Muscle of leg (tissue), 11 donors: Measurements from ENCODE around the gene MSH3. TPM values are rescaled to one million over a fixed set of nuclear protein-coding genes. Genes with fewer than 3 reads are reported as not detected.

ENCODE experiments used
- DNase-seq: peaks from one replicate; pipeline ENCODE4 v3.0.0; 2013
- H3K27ac ChIP-seq: one replicate; pipeline ENCODE4 v1.5.1; 2013; ENCODE audit warnings: mild to moderate bottlenecking, low read length, control low read depth
- H3K27me3 ChIP-seq: one replicate; pipeline ENCODE4 v1.6.1; 2013; ENCODE audit warnings: low read length; ENCODE audit not compliant: control insufficient read depth, insufficient read depth
- H3K36me3 ChIP-seq: one replicate; pipeline ENCODE4 v1.6.1; 2013; ENCODE audit warnings: low read length; ENCODE audit not compliant: control insufficient read depth, insufficient read depth
- H3K4me1 ChIP-seq: one replicate; pipeline ENCODE4 v1.6.1; 2013; ENCODE audit warnings: low read length; ENCODE audit not compliant: control insufficient read depth, insufficient read depth
- H3K4me3 ChIP-seq: one replicate; pipeline ENCODE4 v1.5.1; 2013; ENCODE audit warnings: low read length, control low read depth
- H3K9me3 ChIP-seq: replicated peaks from 2 replicates; pipeline ENCODE4 v1.6.1; 2013; ENCODE audit warnings: low read depth, low read length; ENCODE audit not compliant: control insufficient read depth
- WGBS: methylation state at CpG from one replicate; pipeline ENCODE4 v1.1.5; 2013; ENCODE audit warnings: missing lambda C conversion rate; ENCODE audit not compliant: insufficient coverage; 5-methylcytosine and 5-hydroxymethylcytosine counted together
- polyA plus RNA-seq, 8 donors: library from polyadenylated mRNA; unstranded; fragments of 120-200 nt; gene quantifications; one replicate each; pipeline versions ENCODE4 v1.2.1 to v1.2.3, GENCODE V29; 2013; ENCODE audit warnings: inconsistent platforms in 1 of 8, low replicate concordance in 1 of 8; ENCODE audit not compliant: insufficient read length in 8 of 8, insufficient read depth in 1 of 8
- total RNA-seq: library from RNA; stranded (reverse); fragments of 120-200 nt; gene quantifications from one replicate; pipeline ENCODE4 v1.2.4, GENCODE V29; 2013

The MSH3 gene
- total and polyA plus RNA-seq, 9 donors, result 7.2 to 13.3 (median 9.5) TPM

DNA sequence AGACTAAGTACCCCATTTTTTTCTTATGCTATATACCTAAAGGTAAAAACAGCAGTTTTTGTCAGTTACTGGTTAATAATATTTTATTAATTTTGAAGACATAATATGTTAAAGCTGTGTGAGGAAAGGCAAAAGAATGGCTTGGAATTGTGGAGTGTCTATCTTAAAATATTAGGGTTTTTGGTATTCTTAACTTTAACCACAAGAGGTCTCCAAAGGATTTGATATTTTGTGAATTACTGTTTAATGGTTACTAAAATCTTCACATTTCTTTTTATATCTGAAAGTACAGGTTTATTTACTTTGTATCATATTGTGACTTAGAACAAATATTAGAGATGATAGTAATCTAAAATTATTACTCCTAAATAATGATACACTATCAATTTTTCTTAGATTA is 32.3 kb downstream of the MSH3 start:
- peak; percentile 29 for DNase-seq
- Histone ChIP-seq H3K4me3 (no peak overlapping the region), H3K9me3 (no peaks in the 10 kb centered on the region), H3K27me3 (no peaks in the 10 kb centered on the region), H3K27ac (no peak overlapping the region), H3K36me3 (no peaks in the 10 kb centered on the region), H3K4me1 (no peaks in the 10 kb centered on the region)

DNA sequence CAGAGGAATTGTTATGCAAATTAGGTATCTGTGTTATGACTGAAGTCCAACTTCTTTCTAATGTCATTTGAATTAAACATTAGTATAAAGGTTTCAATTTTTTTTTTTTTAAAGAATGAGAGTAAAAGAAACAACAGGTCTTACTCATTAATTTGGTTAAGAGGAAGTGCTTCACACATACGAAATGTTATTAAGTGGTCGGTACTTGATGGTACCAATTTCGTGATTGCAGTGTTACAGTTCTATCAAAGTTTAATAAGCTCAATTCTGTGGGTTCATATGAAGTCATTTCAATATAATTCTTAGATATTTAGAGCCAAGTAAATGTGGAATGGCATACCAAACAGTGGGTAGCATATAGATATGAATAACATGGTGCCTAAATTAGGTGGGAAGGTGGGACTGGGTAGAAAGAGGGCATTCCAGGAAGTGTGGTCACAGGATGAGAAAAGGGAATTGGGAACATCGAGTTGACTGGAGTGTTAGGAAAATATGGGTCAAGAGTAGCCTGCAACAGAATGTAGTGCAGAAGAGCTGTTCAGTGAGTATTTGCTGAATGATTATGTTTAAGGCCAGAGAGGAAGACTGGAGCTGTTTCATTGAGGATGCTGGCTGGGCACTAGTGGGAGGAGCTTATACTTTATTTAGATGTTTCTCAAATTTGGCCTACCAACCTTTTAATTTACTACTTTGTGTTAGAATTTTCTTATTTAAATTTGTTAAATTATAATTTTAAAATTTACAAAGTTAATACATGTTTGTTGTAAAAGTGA is 34.4 kb downstream of the MSH3 start:
- DNase-seq, result no peak
- H3K36me3 ChIP-seq, result no peaks in the 10 kb centered on the region
- no peak overlapping the region for H3K4me3 ChIP-seq
- H3K4me1 ChIP-seq, result no peaks in the 10 kb centered on the region
- no peak overlapping the region for H3K27ac ChIP-seq
- no peaks in the 10 kb centered on the region for H3K27me3 ChIP-seq
- no peaks in the 10 kb centered on the region for H3K9me3 ChIP-seq
- 71% methylated on average over 1 of the region's 4 CpGs for WGBS

DNA sequence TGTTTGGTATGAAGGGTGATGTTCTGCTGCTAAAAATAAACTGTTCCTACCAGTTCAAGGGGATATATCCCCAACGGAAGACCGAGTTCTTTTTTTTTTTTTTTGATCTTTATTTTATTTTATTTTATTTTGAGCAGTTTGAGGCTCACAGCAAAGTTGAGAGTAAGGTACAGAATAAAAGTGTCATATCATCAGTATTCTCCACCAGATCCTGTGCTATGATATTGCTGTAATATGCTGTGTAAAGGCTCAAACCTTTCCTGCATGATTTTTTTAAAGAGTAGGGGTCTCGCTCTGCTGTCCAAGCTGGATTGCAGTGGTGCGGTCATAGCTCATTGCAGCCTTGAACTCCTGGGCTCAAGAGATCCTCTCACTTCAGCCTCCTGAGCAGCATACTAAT is 35.2 kb downstream of the MSH3 start:
- no peak for DNase-seq
- WGBS, result 100% methylated on average over 2 of the region's 4 CpGs
- no peaks in the 10 kb centered on the region for H3K36me3 ChIP-seq
- H3K4me1 ChIP-seq, result no peaks in the 10 kb centered on the region
- no peaks in the 10 kb centered on the region for H3K9me3 ChIP-seq
- no peak overlapping the region for H3K4me3 ChIP-seq
- no peak overlapping the region for H3K27ac ChIP-seq
- no peaks in the 10 kb centered on the region for H3K27me3 ChIP-seq

DNA sequence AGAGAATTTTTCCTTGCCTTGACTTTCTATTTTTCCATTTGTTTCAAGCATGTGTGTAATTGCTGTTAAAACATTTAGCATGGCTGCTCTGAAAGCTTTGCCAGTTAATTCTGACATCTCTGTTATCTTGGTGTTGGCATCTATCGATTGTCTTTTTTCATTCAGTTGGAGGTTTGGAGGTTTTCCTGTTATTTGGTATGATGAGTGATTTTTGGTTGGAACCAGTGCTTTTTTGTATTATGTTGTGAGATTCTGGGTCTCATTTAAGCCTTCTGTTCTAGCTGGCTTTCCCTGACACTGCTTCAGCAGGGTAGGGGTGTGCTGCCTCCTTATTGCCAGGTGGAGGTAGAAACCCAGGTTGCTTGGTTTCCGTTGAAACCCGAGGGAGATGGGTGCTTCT is 41.2 kb downstream of the MSH3 start:
- Histone ChIP-seq H3K4me1 (no peaks in the 10 kb centered on the region), H3K4me3 (no peak overlapping the region), H3K9me3 (no peaks in the 10 kb centered on the region), H3K27me3 (no peaks in the 10 kb centered on the region), H3K27ac (no peak overlapping the region), H3K36me3 (no peaks in the 10 kb centered on the region)
- DNase-seq, result no peak
- 100% methylated on average over 1 of the region's 3 CpGs for WGBS

DNA sequence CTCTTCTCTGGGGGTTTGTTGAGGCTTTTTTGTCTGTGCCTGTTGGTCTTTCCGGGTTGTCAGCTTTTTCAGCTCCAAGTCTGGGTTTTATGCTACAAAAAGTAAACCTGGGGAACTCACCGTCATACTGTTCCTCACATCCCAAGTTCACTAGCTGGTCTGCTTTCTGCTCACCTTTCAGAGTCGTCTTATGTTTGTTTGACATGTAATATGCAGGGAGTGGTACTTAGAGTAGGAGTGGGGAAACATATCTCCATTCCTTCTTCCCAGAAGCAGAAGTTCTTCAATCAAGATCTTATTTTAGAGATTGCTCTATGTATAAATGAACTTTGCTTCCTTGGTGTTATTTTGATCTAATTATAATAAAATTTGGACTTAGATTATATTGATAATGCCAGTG is 42.0 kb downstream of the MSH3 start:
- no peak for DNase-seq
- Histone ChIP-seq H3K36me3 (peaks cover 3% of the 10 kb centered on the region), H3K27me3 (no peaks in the 10 kb centered on the region), H3K4me1 (no peaks in the 10 kb centered on the region), H3K4me3 (no peak overlapping the region), H3K9me3 (no peaks in the 10 kb centered on the region), H3K27ac (no peak overlapping the region)
- whole genome bisulfite sequencing, result no CpG with 5 or more reads among the region's 3 CpGs

DNA sequence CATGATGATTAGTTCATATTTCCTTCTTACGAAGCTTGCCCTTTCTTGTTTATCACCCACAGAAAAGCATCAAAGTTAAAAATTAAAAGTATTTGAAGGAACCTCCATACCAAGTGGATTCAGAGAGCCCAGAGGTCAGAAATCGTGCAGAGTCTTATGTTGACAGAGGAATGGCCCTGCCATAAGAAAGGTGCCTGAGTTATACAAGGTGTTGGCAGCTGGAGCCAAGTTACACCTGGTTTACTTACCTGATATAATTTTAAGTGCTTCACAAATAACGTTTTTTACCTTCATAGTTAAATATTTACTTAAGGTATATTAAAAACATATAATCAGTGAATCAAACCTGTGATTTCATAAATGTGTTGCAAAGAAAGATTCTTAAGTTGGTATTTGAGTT is 42.6 kb downstream of the MSH3 start:
- WGBS, result no CpG with 5 or more reads among the region's 3 CpGs
- peaks cover 5% of the 10 kb centered on the region for H3K36me3 ChIP-seq

DNA sequence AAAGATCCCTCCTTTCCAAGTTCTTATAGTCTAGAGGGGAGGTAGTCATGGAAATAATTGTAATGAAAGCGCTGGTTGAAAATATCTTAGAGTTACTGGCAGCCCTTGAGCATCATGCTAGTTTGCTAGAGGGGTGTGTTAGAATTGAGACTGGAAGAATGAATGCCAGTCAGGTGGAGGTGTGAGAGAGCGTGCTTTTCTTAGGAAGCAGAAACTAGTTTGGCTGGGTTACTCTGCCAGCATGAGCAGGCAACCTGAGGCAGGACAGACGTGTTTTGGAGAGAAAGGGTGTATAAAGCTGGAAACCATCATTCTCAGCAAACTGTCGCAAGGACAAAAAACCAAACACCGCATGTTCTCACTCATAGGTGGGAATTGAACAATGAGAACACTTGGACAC is 43.9 kb downstream of the MSH3 start:
- 76% methylated on average over 3 of the region's 5 CpGs for WGBS
- Histone ChIP-seq H3K9me3 (no peaks in the 10 kb centered on the region), H3K27me3 (no peaks in the 10 kb centered on the region), H3K36me3 (peaks cover 7% of the 10 kb centered on the region), H3K4me3 (no peak overlapping the region), H3K4me1 (no peaks in the 10 kb centered on the region), H3K27ac (no peak overlapping the region)
- DNase-seq, result no peak

More for the DNA sequence above, 42.6 kb downstream of the MSH3 start:
- Histone ChIP-seq H3K4me3 (no peak overlapping the region), H3K27ac (no peak overlapping the region), H3K27me3 (no peaks in the 10 kb centered on the region), H3K9me3 (no peaks in the 10 kb centered on the region), H3K4me1 (no peaks in the 10 kb centered on the region)
- DNase-seq, result no peak

DNA sequence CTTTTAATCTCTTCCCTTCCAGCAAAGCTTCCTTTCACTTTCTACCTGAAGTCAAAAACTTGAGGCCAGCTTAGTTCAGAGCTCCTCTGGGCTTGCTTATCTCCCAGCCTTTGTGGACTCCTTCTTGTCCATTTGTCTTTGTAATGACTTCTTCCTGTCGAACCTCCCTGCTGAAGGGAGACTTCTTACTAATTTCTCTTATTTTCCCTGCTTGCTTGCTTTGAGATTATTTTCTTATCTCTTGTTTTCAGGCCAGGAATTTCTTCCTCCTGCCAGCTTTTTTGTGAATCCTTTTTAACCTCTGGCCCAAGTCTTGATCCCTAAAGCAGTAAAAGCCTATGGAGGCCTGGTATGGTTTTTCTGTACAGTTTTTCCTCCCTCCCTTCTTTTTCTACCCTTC is 47.1 kb downstream of the MSH3 start:
- Histone ChIP-seq H3K4me1 (no peaks in the 10 kb centered on the region), H3K27me3 (no peaks in the 10 kb centered on the region), H3K36me3 (peaks cover 9% of the 10 kb centered on the region), H3K9me3 (no peaks in the 10 kb centered on the region), H3K27ac (no peak overlapping the region), H3K4me3 (no peak overlapping the region)
- WGBS, result no CpG with 5 or more reads among the region's 1 CpG
- no peak for DNase-seq

DNA sequence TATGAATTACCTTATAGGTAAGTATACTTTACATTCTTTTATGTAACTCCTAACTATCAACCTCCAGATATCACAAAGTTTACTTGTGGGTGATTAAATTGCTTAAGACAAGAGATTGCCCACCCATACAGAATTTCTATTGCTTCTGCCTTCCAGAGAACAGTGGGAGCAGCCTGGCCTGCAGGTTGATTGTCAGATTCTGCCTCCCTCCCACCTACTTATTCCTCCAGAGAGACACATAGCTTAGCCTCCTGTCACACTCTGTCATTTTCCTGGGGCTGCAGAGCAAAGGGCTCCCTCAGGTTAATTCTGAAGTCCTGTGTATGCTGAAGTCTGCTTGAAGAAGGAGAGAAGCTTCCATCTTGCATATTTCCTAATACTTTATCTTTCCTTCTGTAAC is 48.8 kb downstream of the MSH3 start:
- H3K4me3 ChIP-seq, result no peak overlapping the region
- peaks cover 11% of the 10 kb centered on the region for H3K36me3 ChIP-seq
- H3K27ac ChIP-seq, result no peak overlapping the region
- no peaks in the 10 kb centered on the region for H3K9me3 ChIP-seq
- H3K27me3 ChIP-seq, result no peaks in the 10 kb centered on the region
- H3K4me1 ChIP-seq, result no peaks in the 10 kb centered on the region
- no peak for DNase-seq

DNA sequence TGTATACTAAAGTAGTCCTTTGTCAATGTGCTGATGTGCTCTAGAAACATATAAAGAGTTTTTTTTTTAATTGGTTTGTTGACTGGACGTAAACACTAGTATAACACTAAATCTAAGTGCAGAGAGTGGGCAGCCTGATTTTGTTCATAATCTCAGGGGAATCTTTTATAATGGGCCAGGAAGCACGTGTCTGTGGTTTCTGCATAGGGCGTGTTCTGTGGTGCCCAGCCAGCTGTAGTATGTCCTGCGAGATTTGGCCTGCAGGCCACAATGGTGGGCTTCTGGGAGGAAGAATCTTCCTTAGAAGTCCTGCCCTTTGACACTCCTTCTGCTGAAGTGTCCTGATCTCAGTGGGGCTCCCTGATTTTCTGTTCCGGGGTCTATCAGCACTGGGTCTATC is 49.3 kb downstream of the MSH3 start:
- H3K36me3 ChIP-seq, result peaks cover 11% of the 10 kb centered on the region
- no peak overlapping the region for H3K4me3 ChIP-seq
- H3K27me3 ChIP-seq, result no peaks in the 10 kb centered on the region
- no peaks in the 10 kb centered on the region for H3K9me3 ChIP-seq
- no peaks in the 10 kb centered on the region for H3K4me1 ChIP-seq
- H3K27ac ChIP-seq, result no peak overlapping the region
- no peak for DNase-seq
- 85% methylated on average over 2 of the region's 5 CpGs for WGBS

DNA sequence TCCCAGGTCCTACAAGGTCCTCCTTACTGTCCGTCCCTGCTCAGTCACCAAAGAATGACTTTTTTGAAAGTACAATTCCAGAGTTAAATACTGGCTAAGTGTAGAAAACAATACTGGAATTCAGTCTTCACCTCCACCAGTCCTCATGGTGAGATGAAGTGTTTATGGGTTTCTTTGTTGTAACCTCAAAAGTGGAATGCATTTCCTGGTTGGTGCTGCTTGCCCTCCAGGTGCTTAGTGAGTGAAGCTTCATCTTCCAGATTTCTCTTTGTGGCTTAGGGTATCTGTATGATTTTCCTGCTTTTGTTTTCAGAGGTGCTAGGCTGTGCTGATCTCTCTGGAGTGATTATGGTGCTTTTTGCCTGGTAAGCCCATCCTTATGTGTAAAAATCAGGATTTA is 49.8 kb downstream of the MSH3 start:
- no peaks in the 10 kb centered on the region for H3K9me3 ChIP-seq
- peaks cover 11% of the 10 kb centered on the region for H3K36me3 ChIP-seq
- no peaks in the 10 kb centered on the region for H3K4me1 ChIP-seq
- H3K27ac ChIP-seq, result no peak overlapping the region
- no peak overlapping the region for H3K4me3 ChIP-seq
- no CpG with 5 or more reads among the region's 1 CpG for WGBS
- no peaks in the 10 kb centered on the region for H3K27me3 ChIP-seq
- no peak for DNase-seq
